Measurements from ENCODE around the gene DNM3. TPM values are rescaled to one million over a fixed set of nuclear protein-coding genes. Genes with fewer than 3 reads are reported as not detected.

DNM3 gene
- total and polyA plus RNA-seq, 2 experiments from 2014 or later, result 5.2 to 12.2 TPM

DNA sequence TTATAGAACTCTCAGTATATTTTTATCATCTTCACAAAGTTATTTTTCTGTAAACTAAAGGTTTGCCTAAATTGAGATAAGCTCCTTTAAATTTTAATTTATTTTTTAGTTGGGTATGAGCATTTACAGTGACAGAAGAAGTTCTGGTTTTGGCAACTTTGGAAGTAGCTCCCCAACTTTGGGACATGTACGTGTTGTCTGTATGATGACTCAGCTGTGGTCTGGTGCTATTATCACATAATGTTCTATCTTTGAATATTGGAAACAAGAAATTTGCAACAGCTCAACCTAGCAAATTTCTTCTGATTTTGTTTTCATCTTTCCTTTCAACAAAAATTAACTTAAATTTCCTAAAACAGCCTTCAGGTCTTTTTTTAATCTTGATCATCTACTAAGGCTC, 532.6 kb downstream of the DNM3 start:
- DNase-seq (ENCODE audit: low spot score), result no peak
- Histone ChIP-seq H3F3A (replicated peaks; ENCODE audit: low read depth) (no peaks in the 10 kb centered on the region), H3K36me3 (ENCODE audit: insufficient read depth) (no peaks in the 10 kb centered on the region), H3K4me3 (no peak overlapping the region), H3K4me2 (no peak overlapping the region), H3K79me2 (replicated peaks; ENCODE audit: insufficient read depth) (no peaks in the 10 kb centered on the region), H3K4me1 (ENCODE audit: insufficient read depth) (peaks cover 8% of the 10 kb centered on the region), H2AFZ (no peak overlapping the region), H3K27me3 (ENCODE audit: insufficient read depth) (no peaks in the 10 kb centered on the region), H3K27ac (ENCODE audit: low read depth) (0 out of 2 replicates have a peak overlapping the region, but pooled peaks have one; percentile 19), H3K9me2 (ENCODE audit: insufficient read depth) (no peaks in the 10 kb centered on the region), H4K20me1 (replicated peaks; ENCODE audit: insufficient read depth) (no peaks in the 10 kb centered on the region)
- H3K4me1 Mint-ChIP-seq, result peaks cover 2% of the 10 kb centered on the region; the same call in 1 of the 3 replicates
- TF ChIP-seq NANOG (IDR thresholded peaks at IDR 0.05; ENCODE audit: borderline replicate concordance) (no peak), EZH2 (IDR thresholded peaks at IDR 0.05; ENCODE audit: low read depth, unreplicated experiment) (no peak), CREB1 (CRISPR knock-in tag; IDR thresholded peaks at IDR 0.05; ENCODE audit: low read depth) (no peak), STAT1 (IDR thresholded peaks at IDR 0.05; ENCODE audit: unreplicated experiment) (no peak), ZNF114 (CRISPR knock-in tag; IDR thresholded peaks at IDR 0.05) (no peak), JUNB (IDR thresholded peaks at IDR 0.05; ENCODE audit: unreplicated experiment) (no peak), POLR2AphosphoS5 (IDR thresholded peaks at IDR 0.05; ENCODE audit: low read depth) (no peak), EZH2phosphoT487 (IDR thresholded peaks at IDR 0.05; ENCODE audit: unreplicated experiment) (no peak), ZNF331 (CRISPR knock-in tag; IDR thresholded peaks at IDR 0.05; ENCODE audit: low read depth) (no peak)
- TF ChIP-seq, protein P1, sequence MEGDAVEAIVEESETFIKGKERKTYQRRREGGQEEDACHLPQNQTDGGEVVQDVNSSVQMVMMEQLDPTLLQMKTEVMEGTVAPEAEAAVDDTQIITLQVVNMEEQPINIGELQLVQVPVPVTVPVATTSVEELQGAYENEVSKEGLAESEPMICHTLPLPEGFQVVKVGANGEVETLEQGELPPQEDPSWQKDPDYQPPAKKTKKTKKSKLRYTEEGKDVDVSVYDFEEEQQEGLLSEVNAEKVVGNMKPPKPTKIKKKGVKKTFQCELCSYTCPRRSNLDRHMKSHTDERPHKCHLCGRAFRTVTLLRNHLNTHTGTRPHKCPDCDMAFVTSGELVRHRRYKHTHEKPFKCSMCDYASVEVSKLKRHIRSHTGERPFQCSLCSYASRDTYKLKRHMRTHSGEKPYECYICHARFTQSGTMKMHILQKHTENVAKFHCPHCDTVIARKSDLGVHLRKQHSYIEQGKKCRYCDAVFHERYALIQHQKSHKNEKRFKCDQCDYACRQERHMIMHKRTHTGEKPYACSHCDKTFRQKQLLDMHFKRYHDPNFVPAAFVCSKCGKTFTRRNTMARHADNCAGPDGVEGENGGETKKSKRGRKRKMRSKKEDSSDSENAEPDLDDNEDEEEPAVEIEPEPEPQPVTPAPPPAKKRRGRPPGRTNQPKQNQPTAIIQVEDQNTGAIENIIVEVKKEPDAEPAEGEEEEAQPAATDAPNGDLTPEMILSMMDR (conservative IDR thresholded peaks at IDR 0.05; ENCODE audit: low read depth in 2 of 2), result no peak
- TF ChIP-seq, protein P2, sequence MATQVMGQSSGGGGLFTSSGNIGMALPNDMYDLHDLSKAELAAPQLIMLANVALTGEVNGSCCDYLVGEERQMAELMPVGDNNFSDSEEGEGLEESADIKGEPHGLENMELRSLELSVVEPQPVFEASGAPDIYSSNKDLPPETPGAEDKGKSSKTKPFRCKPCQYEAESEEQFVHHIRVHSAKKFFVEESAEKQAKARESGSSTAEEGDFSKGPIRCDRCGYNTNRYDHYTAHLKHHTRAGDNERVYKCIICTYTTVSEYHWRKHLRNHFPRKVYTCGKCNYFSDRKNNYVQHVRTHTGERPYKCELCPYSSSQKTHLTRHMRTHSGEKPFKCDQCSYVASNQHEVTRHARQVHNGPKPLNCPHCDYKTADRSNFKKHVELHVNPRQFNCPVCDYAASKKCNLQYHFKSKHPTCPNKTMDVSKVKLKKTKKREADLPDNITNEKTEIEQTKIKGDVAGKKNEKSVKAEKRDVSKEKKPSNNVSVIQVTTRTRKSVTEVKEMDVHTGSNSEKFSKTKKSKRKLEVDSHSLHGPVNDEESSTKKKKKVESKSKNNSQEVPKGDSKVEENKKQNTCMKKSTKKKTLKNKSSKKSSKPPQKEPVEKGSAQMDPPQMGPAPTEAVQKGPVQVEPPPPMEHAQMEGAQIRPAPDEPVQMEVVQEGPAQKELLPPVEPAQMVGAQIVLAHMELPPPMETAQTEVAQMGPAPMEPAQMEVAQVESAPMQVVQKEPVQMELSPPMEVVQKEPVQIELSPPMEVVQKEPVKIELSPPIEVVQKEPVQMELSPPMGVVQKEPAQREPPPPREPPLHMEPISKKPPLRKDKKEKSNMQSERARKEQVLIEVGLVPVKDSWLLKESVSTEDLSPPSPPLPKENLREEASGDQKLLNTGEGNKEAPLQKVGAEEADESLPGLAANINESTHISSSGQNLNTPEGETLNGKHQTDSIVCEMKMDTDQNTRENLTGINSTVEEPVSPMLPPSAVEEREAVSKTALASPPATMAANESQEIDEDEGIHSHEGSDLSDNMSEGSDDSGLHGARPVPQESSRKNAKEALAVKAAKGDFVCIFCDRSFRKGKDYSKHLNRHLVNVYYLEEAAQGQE (IDR thresholded peaks at IDR 0.05; ENCODE audit: unreplicated experiment), result no peak
- TF ChIP-seq, protein P3, sequence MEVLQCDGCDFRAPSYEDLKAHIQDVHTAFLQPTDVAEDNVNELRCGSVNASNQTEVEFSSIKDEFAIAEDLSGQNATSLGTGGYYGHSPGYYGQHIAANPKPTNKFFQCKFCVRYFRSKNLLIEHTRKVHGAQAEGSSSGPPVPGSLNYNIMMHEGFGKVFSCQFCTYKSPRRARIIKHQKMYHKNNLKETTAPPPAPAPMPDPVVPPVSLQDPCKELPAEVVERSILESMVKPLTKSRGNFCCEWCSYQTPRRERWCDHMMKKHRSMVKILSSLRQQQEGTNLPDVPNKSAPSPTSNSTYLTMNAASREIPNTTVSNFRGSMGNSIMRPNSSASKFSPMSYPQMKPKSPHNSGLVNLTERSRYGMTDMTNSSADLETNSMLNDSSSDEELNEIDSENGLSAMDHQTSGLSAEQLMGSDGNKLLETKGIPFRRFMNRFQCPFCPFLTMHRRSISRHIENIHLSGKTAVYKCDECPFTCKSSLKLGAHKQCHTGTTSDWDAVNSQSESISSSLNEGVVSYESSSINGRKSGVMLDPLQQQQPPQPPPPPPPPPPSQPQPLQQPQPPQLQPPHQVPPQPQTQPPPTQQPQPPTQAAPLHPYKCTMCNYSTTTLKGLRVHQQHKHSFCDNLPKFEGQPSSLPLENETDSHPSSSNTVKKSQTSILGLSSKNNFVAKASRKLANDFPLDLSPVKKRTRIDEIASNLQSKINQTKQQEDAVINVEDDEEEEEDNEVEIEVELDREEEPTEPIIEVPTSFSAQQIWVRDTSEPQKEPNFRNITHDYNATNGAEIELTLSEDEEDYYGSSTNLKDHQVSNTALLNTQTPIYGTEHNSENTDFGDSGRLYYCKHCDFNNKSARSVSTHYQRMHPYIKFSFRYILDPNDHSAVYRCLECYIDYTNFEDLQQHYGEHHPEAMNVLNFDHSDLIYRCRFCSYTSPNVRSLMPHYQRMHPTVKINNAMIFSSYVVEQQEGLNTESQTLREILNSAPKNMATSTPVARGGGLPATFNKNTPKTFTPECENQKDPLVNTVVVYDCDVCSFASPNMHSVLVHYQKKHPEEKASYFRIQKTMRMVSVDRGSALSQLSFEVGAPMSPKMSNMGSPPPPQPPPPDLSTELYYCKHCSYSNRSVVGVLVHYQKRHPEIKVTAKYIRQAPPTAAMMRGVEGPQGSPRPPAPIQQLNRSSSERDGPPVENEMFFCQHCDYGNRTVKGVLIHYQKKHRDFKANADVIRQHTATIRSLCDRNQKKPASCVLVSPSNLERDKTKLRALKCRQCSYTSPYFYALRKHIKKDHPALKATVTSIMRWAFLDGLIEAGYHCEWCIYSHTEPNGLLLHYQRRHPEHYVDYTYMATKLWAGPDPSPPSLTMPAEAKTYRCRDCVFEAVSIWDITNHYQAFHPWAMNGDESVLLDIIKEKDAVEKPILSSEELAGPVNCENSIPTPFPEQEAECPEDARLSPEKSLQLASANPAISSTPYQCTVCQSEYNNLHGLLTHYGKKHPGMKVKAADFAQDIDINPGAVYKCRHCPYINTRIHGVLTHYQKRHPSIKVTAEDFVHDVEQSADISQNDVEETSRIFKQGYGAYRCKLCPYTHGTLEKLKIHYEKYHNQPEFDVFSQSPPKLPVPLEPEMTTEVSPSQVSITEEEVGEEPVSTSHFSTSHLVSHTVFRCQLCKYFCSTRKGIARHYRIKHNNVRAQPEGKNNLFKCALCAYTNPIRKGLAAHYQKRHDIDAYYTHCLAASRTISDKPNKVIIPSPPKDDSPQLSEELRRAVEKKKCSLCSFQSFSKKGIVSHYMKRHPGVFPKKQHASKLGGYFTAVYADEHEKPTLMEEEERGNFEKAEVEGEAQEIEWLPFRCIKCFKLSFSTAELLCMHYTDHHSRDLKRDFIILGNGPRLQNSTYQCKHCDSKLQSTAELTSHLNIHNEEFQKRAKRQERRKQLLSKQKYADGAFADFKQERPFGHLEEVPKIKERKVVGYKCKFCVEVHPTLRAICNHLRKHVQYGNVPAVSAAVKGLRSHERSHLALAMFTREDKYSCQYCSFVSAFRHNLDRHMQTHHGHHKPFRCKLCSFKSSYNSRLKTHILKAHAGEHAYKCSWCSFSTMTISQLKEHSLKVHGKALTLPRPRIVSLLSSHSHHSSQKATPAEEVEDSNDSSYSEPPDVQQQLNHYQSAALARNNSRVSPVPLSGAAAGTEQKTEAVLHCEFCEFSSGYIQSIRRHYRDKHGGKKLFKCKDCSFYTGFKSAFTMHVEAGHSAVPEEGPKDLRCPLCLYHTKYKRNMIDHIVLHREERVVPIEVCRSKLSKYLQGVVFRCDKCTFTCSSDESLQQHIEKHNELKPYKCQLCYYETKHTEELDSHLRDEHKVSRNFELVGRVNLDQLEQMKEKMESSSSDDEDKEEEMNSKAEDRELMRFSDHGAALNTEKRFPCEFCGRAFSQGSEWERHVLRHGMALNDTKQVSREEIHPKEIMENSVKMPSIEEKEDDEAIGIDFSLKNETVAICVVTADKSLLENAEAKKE (CRISPR knock-in tag; IDR thresholded peaks at IDR 0.05), result no peak
- TF ChIP-seq, protein P4, sequence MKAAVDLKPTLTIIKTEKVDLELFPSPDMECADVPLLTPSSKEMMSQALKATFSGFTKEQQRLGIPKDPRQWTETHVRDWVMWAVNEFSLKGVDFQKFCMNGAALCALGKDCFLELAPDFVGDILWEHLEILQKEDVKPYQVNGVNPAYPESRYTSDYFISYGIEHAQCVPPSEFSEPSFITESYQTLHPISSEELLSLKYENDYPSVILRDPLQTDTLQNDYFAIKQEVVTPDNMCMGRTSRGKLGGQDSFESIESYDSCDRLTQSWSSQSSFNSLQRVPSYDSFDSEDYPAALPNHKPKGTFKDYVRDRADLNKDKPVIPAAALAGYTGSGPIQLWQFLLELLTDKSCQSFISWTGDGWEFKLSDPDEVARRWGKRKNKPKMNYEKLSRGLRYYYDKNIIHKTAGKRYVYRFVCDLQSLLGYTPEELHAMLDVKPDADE (IDR thresholded peaks at IDR 0.05), result no peak
- no peaks in the 10 kb centered on the region for H3K27me3 Mint-ChIP-seq (ENCODE audit: insufficient read depth, low read depth, poor library complexity)
- no peaks in the 10 kb centered on the region for H3K36me3 Mint-ChIP-seq (ENCODE audit: low read depth)
- no peaks in the 10 kb centered on the region for H3K9me3 Mint-ChIP-seq
- ATAC-seq, result no peak
- no peak overlapping the region for H3K4me3 Mint-ChIP-seq
- peak overlapping the region; percentile 56; the same call in 1 of the 2 replicates for H3K27ac Mint-ChIP-seq
